SH-SY5Y (cell line): ENCODE measurements around the gene BMPR1B.

Source experiments
- GATA2 ChIP-seq: IDR thresholded peaks from 2 replicates; pipeline ENCODE4 v1.6.1; 2011; ENCODE audit warnings: mild to moderate bottlenecking, low read depth, low read length
- GATA3 ChIP-seq: IDR thresholded peaks from 2 replicates; pipeline ENCODE4 v1.6.1; 2011; ENCODE audit warnings: low read depth, mild to moderate bottlenecking, low read length, moderate library complexity

DNA sequence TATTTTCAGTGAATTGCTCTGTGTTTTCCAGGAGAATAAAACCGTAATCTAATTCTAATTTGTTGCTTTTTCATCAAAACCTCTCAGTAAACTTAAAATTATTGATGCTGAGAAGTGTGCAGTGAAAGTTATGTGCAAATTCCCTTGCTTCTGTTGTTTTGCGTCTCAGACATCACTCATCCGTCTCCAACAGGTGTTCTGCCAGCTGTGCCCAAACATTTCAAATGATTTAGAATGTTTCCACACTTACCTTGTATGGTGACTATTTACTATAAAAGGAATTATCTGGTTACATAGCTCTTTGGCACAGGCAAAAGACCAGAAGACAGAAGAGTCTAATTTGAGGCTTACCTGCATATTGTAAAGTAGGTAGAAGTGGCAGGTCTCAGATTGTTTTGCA, 184.0 kb downstream of the BMPR1B start:
- no peak for TF ChIP-seq GATA2
- no peak for TF ChIP-seq GATA3
